ENCODE measurements around the gene CNOT3.
"Not testable (repeated sequence)": the region's sequence is repeated elsewhere in the genome, so short reads cannot be mapped to it uniquely, and the experiment has no call there.

The CNOT3 gene

DNA sequence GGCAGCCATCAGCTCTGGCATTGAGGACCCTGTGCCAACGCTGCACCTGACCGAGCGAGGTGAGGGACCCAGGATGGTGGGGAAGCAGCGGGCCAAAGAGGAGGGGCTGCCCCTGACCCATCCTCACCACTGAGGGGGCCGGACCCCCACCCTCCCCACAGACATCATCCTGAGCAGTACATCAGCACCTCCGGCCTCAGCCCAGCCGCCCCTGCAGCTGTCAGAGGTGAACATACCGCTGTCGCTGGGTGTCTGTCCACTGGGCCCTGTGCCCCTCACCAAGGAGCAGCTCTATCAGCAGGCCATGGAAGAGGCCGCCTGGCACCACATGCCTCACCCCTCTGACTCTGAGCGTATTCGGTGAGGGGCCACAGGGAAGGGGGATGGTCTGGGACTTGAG, 14.7 kb downstream of the CNOT3 start:
- DNase-seq = no peak

DNA sequence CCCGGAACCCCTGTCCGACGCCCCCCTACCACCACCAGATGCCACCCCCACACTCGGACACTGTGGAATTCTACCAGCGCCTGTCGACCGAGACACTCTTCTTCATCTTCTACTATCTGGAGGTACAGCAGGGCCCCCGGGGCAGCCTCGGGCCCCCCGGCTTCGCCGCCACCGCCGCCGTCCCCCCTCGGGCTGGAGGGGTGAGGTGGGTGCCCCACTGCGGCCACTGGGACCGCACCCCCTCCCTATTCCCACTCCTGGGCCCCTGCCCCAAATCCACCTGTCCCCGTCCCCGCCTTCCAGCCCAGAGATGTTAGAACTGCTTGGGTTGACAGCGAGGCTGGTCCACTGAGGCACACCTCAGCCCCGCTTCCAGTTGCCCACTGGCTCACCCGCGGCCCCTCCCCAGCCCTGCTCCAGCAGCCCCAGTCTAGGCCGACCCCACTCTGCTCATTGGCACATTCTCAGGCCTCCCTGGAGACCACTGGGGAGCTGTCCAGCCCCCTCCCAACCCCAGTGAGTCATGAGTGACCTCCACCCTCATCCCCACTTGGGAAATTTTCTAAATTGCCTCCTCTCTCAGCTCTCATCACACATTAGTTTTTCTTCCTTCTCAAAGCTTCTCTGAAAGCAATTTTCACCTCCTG, 15.4 kb downstream of the CNOT3 start:
- no peak for DNase-seq

DNA sequence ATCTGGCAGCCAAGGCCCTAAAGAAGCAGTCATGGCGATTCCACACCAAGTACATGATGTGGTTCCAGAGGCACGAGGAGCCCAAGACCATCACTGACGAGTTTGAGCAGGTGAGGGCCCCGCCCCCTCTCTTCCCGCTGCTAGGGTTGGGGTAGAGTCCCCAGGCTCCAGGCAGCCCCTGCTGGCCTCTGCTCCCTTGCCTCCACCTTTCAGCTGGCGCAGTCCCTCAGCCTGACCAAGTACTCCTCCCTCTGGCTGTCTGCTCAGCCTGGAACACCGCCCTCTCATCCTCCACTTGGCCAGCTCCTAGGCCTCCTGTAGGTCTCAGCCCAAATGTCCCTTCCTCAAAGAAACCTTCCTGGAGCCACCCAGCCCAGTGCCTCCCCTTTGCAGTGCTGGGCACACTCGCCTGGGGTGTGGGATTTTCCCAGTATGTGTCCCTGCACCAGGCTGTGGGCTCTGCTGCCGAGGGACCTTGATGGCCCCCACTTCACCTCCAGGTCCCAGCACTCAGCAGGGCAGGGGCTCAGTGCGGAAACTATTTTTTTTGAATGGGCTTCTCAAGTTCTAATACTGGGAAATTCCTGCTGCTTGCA, 16.3 kb downstream of the CNOT3 start:
- no peak for DNase-seq

- DNase-seq = no peak
Measured at GRCh38 chr19:54154603-54155345, 17.2 kb downstream of the CNOT3 start.

- DNase-seq = no peak
Measured at GRCh38 chr19:54155694-54156093, 18.1 kb downstream of the CNOT3 start.

GRCh38 chr19:54156490-54156889, 18.9 kb downstream of the CNOT3 start:
- no peak for DNase-seq

DNA sequence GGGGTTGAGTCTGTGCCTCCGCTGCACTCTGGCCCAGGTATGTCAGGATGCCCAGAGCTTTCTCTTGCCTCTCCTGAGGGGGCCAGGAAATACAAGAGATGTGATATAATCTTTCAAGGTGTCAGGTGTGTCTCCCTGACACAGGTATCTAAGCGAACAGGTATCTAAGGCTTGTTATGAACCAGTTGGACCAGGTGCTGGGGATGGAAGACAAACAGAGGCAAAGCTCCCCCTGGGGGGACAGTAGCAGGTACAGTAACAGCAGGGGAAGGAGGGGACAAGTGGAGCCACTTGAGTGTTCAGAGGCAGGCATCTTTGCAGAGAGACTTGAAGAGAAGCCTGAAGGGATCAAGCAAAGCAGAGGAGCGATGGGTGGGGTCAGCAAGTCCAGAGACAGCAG, 19.4 kb downstream of the CNOT3 start:
- no peak for DNase-seq

GRCh38 chr19:54158812-54159351, 21.3 kb downstream of the CNOT3 start:
- DNase-seq = no peak

GRCh38 chr19:54159352-54160181, 22.0 kb downstream of the CNOT3 start, which contains the start of gene LENG1:
LENG1 (minus strand) TSS chr19:54159721; CDS start chr19:54159695, 26 bp downstream.
- DNase-seq = peak; percentile 100

- DNase-seq = no peak
Measured at GRCh38 chr19:54160182-54160811, 22.7 kb downstream of the CNOT3 start.

DNA sequence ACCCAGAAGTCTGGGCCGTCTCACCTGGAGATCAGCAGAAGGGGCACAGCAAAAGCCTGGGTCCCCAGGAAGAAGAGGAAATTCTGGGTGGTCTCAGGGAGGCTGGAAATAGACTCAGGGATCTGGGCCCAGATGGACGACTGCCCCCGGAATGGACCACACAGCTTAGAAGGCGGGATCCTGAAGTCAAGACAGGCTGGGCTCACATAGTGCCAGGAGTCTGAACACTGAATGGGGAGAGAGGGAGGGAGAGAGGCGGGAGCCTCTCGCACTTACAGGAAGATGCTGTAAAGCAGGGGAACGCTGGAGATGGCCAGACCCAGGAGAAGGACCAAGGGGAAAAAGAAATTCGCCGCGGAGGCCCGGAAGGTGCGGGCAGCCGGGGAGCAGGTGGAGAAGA, 23.3 kb downstream of the CNOT3 start:
- no peak for DNase-seq

GRCh38 chr19:54162241-54162805, 24.8 kb downstream of the CNOT3 start:
- peak; percentile 91 for DNase-seq

DNA sequence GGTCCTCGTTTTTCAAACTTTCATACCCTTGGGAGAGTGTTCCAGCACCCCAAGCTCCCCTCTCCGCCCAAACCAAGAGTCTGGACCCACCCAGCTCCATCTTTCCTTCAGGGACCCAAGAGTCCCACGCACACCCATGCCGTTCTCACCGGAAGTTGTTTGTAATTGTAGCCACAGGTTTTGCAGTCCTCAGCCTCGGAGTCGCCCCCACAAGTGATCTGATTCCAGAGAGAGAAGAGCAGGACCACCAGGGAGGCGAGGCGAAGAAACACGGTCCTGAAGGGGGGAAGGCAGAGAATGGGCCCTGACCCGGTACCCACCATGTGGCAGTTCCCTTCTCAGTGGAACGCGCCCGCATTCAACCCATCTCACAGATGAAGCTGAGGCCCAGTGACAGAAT, 25.3 kb downstream of the CNOT3 start:
- DNase-seq = no peak

- DNase-seq = peak; percentile 80
Measured at GRCh38 chr19:54164369-54165068, 27.0 kb downstream of the CNOT3 start.

DNA sequence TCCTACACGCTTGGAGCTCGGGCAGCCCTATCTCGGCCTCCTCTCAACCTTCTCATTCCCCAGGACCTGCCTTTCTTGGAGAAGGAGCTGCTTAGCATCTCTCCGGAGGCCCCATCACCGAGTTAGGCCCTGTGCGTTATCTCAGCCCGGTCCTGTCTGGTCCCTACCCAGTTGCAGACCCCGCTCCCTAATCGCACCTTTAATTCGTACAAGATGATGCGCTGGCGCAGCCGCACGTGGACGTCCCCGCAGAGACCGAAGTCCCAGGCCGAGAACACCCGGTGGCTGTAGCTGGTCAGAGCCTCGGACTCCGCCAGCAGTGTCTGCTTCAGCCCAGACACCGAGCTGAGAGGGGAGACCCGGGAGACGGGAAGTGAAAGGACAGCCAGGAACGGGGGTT, 27.7 kb downstream of the CNOT3 start:
- DNase-seq = no peak

- peak; percentile 94 for DNase-seq
Measured at GRCh38 chr19:54168174-54168917, 30.8 kb downstream of the CNOT3 start.

DNA sequence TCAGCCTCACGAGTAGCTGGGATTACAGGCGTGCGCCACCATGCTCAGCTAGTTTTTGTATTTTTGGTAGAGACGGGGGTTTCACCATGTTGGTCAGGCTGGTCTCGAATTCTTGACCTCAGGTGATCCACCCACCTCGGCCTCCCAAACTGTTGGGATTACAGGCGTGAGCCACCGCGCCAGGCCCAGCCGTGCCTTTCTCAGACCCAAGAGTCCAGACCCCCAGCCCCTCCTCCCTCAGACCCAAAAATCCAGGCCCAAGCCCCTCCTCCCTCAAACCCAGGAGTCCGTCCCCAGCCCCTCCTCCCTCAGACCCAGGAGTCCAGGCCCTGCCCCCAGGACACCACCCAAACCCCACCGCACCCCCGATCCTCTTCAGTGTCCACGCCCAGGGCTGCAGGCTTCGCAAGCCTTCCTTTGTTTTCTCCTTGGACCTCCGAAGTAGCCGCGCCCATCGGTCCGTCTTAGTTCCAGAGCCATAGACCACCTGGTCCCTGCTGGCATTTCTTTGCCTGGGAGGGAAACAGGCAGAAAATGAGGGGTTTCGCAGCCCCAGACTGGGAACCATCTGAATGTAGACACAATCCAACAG, 31.7 kb downstream of the CNOT3 start:
- no peak for DNase-seq

GRCh38 chr19:54171736-54172431, 34.3 kb downstream of the CNOT3 start:
- not testable (repeated sequence) for DNase-seq
